ENCODE data around the gene SIX5.
"Not testable (repeated sequence)": the region's sequence is repeated elsewhere in the genome, so short reads cannot be mapped to it uniquely, and the experiment has no call there.

SIX5 gene

DNA sequence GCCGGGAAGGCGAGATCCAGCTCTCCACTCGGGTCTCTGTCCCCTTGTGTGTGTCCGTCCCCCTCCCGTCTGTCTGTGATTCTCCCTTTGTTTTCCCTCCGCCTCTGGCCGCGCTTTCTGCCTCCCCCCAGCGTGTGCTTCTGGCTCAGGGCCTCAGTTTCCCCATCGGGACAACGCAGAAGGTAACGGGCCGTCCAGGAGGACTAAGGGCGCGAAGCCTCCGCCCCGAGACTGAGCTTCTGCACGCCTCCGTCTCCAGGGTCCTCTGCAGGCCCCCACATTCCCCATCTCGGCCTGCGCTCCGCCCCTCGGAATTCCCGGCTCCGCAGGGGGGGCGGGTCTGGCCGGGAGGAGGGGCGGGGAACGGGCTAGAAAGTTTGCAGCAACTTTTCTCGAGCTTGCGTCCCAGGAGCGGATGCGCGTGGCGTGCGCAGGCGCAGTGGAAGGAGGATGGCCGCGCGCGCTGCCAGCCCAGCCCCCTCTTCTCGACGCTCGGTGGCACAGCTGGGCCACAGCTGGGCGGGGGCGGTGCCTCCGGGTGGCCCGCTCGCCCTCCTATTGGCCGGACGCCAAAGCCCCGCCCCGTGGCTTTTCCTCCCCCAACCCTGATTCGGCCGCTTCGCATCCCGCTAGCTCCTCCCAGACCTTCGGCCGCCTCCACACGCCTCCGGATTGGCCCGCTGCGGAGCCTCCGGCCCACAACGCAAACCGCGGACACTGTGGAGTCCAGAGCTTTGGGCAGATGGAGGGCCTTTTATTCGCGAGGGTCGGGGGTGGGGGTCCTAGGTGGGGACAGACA is at the start of gene SIX5:
Gene SIX5 (minus strand): TSS at position 269 of the 799 bp plus-strand sequence. CDS start 408 bp downstream, outside the sequence.
- peak; percentile 81 for DNase-seq (ENCODE audit: low read depth)

DNA sequence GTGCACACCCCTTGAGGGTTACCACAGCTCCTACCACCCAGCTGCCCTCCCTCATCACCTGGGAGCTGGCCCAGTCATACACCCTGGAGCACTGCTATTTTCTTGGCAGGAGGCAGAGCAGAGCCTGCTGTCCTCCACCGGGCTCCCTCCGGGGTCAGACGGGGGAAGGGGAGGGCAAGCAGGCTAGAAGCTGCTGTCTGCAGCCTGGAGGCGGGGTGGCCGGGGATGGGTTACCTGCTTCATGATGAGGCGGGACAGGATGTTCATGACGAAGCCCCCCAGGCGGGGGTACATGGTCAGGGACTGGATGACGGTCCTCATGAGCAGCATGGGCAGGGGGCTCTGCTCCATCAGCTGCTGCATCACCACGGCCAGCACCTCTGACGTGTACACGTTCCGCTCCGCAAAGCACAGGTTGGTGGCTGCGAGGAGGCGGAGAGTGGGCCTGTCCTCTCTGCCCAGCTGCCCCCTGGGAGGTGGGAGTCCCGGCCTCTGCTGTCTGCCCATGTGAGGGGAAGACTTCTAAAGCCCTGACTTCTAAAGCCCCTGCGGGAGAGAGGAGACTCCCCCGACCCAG is 48.8 kb upstream of the SIX5 start:
- DNase-seq (ENCODE audit: low read depth) = no peak

DNA sequence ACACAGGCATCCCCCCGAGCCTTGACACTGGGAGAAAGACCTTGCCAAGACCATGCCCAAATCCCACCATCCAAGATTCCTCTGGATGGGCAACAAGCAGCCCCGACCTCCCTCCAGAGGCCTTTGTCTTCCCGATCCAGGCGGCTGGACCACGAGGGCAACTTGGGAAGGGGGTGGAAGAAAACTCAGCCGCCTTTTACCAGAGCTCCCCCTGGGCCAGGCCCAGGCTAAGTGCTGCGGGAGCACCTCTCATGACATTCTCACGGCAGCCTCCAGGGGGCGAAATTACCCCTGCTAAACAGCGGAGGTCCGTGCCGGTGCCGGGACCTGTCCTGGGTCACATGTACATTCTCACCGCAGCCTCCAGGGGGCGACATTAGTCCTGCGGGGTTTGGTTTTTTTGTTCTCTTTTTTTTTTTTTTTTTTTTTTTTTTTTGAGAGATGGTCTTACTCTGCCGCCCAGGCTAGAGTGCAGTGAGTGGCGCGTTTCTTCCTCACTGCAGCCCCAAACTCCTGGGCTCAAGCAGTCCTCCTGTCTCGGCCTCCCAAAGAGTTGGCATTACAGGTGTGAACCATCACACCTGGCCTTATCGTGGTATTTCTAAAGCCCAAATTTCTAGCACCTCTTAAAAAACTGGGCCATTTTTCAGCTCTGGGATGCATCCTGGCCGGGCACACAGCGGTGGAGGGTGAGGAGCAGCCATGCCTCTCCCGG is 48.1 kb upstream of the SIX5 start:
- peak; percentile 70 for DNase-seq (ENCODE audit: low read depth)

DNA sequence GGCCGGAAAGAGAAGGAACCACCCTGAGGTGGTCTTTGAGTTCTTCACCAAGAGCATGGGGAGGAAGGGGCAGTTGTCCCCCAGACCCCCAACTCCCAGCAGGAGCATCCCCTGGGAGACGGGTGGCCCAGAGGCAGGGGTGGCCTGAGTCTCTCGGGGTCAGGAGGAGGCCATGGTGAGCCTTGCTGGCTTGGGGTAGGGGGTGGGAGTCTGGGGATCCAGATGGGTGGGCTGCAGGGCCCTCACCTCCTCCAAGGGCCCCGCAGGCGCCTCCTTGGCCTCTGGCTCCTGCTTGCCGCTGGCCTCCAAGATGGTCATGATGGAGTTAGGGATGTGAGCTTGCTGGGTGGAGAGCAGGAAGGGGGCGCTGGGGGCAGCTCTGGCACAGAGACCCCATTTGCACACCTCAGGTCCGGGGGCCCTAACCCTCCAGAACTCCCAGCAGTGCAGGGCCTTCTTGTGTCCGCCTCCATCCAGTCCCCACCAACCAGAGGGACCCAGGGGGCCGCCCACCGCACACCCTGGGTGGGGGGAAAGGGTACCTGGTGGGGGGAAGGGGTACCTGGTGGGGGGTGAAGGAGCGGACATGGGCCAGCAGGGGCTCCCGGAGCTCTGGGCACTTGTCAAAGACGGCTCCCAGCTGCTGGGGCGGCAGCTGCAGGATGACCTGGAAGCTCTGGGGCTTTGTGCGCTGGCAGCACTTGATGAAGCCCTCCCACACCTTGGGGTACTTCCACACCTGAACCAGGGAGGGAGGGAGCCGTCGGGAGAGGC is 47.4 kb upstream of the SIX5 start:
- DNase-seq (ENCODE audit: low read depth) = no peak

DNA sequence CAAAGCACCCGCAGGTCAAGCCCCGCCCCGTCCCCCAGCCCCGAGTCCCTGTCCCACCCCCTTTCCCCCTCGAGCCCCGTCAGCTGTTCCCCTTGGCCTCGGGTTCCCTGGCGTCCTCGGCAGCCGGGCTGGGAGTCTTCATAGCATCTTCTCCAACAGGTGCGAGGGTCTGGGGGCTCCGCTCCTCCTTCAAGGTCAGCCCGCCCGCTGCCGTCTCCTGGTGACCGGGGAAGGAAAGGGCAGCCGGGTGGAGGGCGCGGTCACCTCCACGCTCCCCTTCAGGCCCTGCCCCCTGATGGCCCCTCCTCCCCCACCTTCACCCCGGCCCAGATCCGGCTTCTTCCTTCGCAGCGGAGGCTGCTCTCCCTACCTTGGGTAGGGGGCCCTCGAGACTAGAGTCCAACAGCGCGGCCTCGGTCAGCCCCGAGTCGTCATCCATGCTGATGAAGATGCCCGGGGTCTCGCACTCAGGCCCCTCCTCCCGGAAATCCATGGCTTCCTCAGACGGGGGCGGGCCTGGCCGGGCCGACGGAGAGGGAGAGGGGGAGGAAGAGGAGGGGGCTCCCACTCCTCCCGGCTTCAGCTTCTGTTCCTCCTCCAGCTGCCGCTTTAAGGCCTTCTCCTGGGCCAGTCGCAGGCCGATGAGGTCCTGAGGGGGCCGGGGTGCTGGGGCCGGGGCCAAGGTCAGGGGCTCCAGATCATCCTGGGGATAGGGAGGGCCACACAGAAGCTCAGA is 46.6 kb upstream of the SIX5 start:
- no peak for DNase-seq (ENCODE audit: low read depth)

DNA sequence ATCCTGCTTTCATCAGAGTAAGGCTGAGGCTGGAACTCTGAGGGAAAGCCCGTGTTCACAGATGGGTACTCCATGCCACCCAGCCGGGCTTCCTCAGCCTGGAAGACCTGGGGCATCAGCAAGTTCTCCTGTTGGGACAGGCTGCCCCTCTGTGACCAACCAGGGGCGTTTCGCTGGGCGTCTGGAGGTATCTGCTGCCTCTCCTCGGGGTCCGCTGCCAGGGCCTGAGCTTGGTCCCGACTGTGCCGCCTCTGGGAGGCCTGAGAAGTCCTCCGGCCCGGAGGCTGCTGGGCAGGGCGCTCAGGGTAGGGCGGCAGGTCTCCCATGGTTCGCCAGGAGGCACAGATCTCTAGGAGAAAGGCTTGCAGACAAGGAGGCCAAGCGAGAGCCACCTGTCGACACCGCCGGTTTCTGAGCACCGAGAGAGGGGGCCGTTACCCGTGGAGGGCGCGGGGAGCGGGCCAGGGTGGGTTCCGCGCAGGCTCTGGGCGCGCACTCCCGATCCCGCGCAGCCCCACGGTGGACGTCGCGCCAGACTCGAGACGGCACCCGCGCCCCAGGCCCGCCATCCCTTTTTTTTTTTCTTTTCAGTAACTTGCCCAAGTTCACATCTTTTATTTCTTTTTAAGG is 45.9 kb upstream of the SIX5 start, which contains the start of gene RSPH6A:
Gene RSPH6A (minus strand): TSS at position 458 of the 630 bp plus-strand sequence. CDS start 132 bp downstream, at position 326.
- no peak for DNase-seq (ENCODE audit: low read depth)

DNA sequence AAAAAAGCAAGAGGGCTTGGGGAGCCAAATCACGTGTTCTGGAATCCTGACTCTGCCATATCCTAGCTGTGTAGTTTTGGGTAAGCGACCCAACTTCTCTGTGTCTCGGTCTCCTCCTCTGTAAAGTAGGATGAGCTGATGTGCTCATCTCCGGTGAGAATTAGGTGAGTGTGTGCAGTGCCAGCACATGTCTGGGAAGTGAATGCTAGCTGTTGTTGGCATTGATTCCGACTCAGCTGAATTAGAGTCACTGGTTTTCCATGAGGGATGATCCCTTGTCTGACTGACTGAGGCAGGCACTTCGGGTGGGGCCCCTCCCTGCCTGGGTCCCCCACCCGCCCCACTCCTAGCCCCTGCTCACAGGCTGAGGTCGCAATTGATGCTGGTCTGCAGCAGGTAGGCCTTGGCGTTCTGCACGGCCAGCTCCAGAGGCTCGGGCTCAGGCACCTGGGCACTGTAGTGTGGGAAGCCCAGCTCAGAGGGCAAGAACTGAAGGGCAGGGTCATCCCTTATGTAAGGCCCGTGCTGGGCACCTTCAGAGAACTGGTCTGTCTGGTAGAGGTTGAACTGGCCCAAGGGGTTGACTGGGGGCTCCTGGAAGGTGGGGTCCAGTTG is 45.2 kb upstream of the SIX5 start:
- DNase-seq (ENCODE audit: low read depth) = no peak

DNA sequence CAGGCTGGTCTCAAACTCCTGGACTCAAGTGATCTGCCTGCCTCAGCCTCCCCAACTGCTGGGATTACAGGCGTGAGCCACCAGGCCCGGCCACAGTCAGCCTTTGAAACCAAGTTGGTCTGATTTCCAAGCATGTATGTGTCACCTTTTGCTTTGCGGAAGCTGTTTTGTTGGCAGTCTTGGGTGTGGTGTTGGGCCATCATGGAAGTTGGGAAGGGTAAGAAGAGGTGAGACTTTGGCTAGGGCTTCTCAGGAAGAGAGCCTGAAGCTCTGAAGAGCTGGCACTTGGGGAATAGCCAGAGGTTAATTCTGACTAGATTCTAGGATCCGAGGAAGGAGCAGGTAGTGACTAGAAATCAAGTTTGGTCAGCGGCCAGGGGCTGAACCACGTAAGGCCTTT is 43.2 kb upstream of the SIX5 start:
- no peak for DNase-seq (ENCODE audit: low read depth)

DNA sequence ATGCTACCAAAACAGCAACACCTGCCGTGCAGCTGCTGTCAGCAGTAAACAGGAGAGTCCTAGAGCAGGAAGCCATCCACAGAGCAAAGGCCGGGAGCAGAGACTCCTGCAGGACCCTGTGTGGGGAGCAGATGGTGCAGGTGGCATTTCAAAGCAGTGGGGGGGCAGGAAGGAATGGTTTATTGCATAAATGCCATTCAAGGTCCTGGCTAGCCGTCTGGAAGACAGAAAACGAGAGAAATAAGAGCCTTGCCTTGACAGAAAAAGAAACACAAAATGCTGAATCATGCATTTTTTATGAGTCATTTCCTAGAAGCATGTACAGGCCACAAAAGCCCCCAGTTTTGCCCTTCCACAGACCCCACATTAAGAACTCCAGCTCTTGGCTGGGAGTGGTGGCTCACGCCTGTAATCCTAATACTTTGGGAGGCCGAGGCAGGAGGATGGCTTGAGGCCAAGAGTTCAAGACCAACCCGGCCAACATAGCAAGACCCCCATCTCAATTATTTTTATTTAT is 40.6 kb upstream of the SIX5 start:
- peak; percentile 44 for DNase-seq (ENCODE audit: low read depth)

DNA sequence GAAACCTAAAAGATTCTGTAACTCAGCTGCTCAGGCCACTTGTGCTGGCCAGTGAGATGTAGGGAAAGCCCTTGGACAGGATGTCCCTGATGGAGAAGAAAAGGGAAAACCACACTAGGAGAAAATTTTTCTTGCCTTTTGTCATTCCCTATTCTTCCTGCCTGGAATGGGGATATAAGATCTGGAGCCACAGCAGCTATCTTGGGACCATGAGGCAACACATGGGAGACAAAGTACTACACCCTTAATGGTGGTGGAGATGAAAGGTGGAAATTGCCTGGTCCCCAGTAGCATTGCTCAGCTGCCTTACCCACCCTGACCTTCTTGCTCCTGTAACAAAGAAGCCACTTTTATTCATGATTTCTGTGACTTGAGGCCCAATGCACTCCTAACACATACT is 36.7 kb upstream of the SIX5 start:
- DNase-seq (ENCODE audit: low read depth) = no peak

DNA sequence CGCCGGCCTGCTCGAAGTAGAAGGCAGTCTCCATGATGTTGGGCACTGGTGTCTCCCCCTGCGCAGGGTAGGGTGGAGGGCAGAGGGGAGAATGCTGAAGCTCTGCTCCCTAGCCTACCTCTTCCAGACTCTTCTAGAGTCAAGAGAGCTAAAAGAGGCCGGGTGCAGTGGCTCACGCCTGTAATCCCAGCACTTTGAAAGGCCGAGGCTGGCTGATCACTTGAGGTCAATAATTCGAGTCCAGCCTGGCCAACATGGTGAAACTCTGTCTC is 35.8 kb upstream of the SIX5 start:
- no peak for DNase-seq (ENCODE audit: low read depth)

DNA sequence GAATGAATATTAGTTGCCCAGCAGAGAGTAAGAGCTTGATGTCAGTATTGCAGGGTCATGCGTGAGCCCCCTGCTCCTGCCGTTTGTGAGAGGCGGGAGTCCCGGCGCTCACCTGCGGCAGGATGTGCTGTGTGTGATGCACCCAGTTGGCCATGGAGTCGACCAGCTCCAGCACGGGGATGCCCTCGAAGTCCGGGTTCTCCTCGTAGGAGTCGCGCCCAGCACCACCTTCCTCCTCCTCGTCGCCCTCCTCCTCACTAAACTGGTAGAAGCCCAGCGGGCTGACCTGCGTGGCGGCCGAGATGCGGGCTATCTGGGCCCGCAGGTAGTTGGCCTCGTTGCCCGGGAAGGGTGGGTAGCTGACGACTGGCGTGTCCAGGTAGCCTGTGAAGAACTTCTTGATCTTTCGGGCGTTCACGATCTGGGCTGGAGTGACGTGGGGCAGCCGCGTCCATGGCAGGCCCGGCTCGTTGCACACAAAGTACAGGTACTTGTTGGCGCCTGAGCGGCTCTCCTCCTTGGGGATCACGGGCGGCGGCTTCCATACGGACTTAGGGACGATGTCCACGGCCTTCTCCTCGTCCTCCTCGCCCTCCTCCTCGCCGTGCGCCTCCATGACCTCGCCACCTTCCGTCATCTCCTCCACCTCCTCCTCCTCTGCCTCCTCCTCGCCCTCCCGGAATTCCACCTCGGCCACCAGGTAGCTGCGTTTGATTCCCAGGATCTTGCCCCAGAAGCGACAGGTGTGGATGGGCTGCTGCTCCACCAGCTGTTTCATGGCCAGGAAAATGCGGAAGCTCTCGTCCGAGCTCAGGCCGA is 35.3 kb upstream of the SIX5 start:
- no peak for DNase-seq (ENCODE audit: low read depth)

DNA sequence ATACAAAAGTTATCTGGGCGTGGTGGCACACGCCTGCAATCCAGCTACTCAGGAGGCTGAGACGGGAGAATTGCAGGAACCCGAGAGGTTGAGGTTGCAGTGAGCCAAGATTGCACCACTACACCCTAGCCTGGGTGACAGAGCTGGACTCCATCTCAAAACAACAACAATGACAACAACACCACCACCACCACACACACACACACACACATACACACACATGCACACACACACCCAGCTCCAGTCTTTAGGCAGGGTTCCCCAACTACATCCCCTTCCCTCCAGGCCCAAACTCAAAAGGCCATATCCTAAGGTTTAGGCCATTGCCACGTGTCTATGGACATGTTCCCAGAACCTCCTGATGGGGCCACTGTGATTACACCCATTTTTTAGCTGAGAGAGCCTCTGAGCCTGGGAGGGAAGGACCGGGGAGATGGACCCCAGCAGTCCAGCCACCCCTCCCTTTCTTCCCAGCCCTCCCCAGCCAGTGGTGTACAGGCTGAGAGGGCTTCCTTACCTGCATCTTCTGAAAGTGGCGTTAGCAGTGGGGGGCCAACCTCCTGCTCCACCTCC is 32.6 kb upstream of the SIX5 start:
- DNase-seq (ENCODE audit: low read depth) = no peak

DNA sequence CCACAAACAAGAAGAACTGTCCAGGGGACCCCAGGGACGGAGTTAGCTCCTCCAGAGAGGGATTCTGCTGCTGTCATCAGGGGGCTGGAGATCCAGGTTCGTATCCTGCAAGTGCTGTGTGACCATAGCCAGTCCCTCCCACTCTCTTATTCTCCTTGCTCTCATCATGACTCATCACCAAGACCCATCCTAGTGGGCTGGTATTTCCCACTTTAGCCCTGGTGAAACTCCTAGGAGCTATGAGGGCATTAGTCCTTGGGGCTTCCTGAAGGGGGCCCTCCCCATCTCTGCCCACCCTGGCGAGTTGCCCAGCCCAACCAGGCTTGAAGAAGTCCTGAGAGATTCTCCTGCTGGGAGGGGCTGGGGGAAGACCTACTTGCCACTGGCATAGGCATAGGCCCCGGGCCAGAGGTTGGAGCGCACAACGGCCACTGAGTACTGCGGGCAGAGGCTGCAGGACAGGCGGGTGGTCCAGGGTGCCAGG is 31.1 kb upstream of the SIX5 start:
- DNase-seq (ENCODE audit: low read depth) = no peak

DNA sequence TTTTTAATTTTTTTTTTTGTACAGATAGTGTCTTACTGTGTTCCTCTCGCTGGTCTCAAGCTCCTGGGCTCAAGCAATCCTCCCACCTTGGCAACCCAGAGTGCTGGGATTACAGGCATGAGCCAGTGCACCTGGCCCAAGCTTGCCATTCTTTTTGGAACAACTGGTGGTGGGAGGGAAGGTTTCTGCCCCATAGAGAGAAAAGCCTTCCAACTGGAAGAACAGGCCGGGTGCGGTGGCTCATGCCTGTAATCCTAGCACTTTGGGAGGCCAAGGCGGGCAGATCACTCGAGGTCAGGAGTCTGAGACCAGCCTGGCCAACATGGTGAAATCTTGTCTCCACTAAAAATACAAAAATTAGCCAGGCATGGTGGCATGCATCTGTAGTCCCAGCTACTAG is 30.5 kb upstream of the SIX5 start:
- DNase-seq (ENCODE audit: low read depth) = not testable (repeated sequence)

DNA sequence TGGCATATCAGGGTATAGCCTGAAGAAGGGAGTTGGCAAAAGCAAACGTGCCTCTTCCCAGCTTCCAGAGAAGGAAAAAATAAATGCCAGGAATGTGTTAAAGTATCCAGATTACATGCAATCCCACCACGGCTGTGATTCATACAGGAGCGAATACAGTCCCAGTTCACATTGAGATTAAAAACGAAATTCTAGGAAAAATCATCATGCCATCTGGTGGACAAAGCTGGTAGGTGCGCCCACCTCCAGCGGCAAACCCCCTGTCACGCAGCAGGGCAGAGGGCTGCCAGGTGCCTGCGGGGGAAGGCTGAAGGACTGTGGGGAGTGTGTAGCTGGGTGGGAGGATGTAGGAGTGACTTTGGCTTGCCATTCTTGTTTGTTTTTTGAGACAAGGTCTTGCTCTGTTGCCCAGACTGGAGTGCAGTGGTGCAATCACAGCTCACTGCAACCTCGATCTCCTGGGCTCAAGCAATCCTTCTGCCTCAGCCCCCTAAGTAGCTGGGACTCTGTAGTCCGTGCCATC is 30.0 kb upstream of the SIX5 start:
- DNase-seq (ENCODE audit: low read depth) = peak; percentile 32

DNA sequence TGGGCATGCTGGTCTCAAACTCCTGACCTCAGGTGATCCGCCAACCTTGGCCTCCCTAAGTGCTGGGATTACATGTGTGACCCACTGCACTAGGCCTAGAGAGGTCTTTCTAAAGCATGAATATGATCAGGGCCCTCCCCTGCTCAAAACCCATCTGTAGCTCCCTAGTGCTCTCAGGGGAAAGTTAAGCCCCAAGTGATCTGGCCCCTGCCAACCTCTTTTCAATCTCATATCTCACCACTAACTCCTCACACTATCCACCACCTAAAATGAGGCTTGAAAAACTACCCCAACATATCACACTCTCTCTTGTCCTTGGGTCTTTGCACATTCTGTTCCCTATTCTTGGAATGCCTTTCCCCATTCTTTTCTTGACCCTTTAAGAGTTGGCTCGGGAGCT is 25.6 kb upstream of the SIX5 start:
- DNase-seq (ENCODE audit: low read depth) = no peak

DNA sequence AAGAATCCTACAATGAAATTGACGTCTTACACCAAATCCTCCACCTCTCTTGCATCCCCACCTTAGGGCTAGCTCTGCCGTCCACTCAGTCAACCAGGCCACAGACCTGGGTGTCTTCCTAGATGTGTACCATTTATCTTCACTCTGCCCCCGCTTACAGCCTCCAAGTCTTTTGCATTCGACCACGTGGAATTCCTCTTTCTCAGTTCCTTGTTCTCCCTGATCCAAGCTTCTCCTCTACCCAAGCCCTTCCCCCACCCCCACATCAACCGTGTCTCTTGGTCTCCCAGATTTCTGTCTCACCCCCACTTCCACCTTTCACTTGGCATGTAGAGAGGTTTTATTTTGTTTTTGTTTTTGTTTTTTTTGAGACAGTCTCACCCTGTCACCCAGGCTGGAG is 24.8 kb upstream of the SIX5 start:
- no peak for DNase-seq (ENCODE audit: low read depth)

DNA sequence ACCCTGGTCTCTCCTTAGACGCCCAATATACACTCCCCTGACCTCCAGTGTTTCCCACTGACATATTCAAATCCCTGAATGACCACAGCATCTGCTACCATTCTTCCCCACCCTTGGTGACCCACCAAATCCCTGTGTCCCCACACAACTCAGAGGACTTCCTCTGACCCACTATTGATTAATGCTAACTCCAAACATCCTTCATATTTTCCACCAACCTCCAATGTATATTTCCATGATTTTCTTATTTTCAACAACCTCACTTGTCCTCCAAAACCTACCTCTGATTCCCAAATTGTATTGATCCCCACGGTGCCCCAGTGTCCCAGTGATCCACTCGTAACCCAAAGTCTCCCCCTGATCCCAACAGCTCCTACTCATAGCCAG is 24.1 kb upstream of the SIX5 start:
- DNase-seq (ENCODE audit: low read depth) = no peak

Data from non-pigmented ciliary epithelial cell (primary cell).